GM18499 (cell line): Measurements from ENCODE around the gene PDCD2L.
"Not testable (repeated sequence)": the region's sequence is repeated elsewhere in the genome, so short reads cannot be mapped to it uniquely, and the experiment has no call there.

Experiments
- ATAC-seq: cut with Tn5 transposase; IDR thresholded peaks from one replicate; pipeline ENCODE4 v1.9.1; 2021; ENCODE audit warnings: moderate number of reproducible peaks; ENCODE audit not compliant: insufficient read depth, unreplicated experiment

The PDCD2L gene

GRCh38 chr19:34461375-34462100, 57.3 kb downstream of the PDCD2L start:
- ATAC-seq, result no peak

DNA sequence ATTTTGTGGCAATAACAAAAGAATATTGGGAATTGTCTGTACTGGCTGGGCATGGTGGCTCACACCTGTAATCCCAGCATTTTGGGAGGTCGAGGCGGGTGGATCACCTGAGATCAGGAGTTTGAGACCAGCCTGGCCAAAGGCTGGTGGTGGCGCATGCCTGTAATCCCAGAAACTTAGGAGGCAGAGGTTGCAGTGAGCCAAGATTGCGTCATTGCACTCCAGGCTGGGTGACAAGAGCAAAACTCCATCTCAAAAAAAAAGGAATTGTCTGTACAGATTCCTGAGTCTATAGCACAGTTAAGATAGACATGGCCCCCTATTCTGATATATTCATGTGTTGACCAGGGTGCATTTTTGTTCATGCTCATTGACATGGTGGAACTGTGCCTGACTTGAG, 60.6 kb downstream of the PDCD2L start:
- not testable (repeated sequence) for ATAC-seq

DNA sequence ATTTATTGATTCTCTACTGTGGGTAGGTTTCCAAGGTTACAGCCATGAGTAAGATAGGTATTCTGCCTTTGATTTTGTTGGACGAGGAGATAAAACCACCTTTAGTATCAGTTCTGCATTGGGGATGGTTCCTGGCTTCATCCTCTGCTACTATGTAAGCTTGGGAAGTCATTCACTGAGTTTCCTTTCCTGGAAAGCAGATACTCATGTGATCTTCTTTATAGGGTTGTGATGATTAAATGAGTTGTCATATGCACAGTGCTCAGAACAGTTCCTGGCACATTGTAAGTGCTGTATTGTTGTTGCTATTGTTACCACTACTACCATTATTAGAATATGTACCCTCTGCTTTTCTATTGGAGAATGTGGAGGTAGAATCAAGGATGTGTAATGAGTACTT, 64.2 kb downstream of the PDCD2L start:
- no peak for ATAC-seq

- not testable (repeated sequence) for ATAC-seq
These were observed 64.8 kb downstream of the PDCD2L start for GRCh38 chr19:34469026-34469425.

DNA sequence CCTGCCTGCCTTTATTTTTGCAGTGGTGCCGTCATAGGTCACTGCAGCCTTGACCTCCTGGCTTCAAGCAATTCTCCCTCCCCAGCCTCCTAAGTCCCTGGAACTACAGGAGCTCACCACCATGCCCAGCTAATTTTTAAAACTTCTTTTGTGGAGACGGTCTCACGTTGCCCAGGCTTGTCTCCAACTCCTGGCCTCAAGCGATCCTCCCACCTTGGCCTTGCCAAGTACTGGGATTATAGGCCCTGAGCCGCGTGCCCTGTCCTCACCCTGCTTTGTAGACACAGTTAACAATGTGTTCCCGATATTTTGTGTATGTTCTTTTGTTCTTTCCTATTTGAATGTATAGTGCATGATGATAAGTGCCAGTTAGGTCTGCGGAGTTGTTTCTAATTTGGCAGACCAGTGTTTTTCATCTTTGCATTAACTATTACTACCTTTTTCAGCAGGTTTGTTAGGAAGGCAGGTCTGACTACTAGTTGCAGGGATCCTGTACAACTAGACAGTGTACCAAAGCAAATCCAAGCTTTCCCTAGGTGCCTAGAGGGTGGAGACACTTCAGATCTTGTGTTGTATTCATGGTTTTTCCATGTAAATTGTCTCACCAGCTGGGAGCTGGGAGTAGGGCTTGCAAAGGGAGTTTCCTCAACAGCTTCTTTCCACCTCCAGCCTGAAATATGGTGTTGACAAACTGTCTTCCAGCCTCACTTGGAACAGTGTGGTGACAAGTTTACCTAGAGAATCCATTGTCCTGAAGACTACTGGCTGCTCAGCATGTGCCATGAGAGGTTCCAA, 67.9 kb downstream of the PDCD2L start:
- ATAC-seq, result no peak

- no peak for ATAC-seq
These were observed 70.2 kb downstream of the PDCD2L start for GRCh38 chr19:34474233-34474989.

GRCh38 chr19:34475026-34475974, 71.1 kb downstream of the PDCD2L start:
- ATAC-seq, result no peak
